Liver (tissue), 3 donors: ENCODE data around the gene SMIM5.

Source experiments
- FOXA1 ChIP-seq: IDR thresholded peaks from 2 replicates; pipeline ENCODE4 v1.6.1; 2016; ENCODE audit warnings: antibody characterized with exemption
- GABPA ChIP-seq, 2 donors: IDR thresholded peaks in 1 of 2; conservative IDR thresholded peaks in 1 of 2; 2 replicates each; pipeline ENCODE4 v1.6.1; 2016; ENCODE audit warnings: antibody characterized with exemption in 2 of 2, mild to moderate bottlenecking in 1 of 2, moderate library complexity in 1 of 2
- HNF4A ChIP-seq, 2 donors: conservative IDR thresholded peaks; 2 replicates each; pipeline ENCODE4 v1.6.1; 2016; ENCODE audit warnings: antibody characterized with exemption in 2 of 2, mild to moderate bottlenecking in 2 of 2
- JUND ChIP-seq, 2 donors: IDR thresholded peaks; 2 replicates each; pipeline ENCODE4 v1.6.1; 2016; ENCODE audit warnings: antibody characterized with exemption in 2 of 2
- NR2F2 ChIP-seq: IDR thresholded peaks from 2 replicates; pipeline ENCODE4 v1.6.1; 2016; ENCODE audit warnings: antibody characterized with exemption
- RAD21 ChIP-seq, 2 donors: IDR thresholded peaks; 2 replicates each; pipeline ENCODE4 v1.6.1; 2016; ENCODE audit warnings: antibody characterized with exemption in 2 of 2, mild to moderate bottlenecking in 2 of 2
- RXRA ChIP-seq, 2 donors: IDR thresholded peaks; 2 replicates each; pipeline ENCODE4 v1.6.1; 2017 to 2018; ENCODE audit warnings: antibody characterized with exemption in 2 of 2, mild to moderate bottlenecking in 1 of 2
- SP1 ChIP-seq: IDR thresholded peaks from 2 replicates; pipeline ENCODE4 v1.6.1; 2018; ENCODE audit warnings: antibody characterized with exemption, mild to moderate bottlenecking
- TAF1 ChIP-seq: conservative IDR thresholded peaks from 2 replicates; pipeline ENCODE4 v1.6.1; 2016; ENCODE audit warnings: antibody characterized with exemption, mild to moderate bottlenecking
- TF ChIP-seq, protein P1 (sequence below): fragments of 150-350 bp; IDR thresholded peaks from 2 replicates; pipeline ENCODE4 v1.5.1; 2017; ENCODE audit warnings: improper control_type of control experiment, low read depth, low read length; ENCODE audit not compliant: missing input control
- TF ChIP-seq, protein P2 (sequence below): IDR thresholded peaks from 2 replicates; pipeline ENCODE4 v1.6.1; 2016; ENCODE audit warnings: antibody characterized with exemption
- TF ChIP-seq, protein P3 (sequence below): IDR thresholded peaks from 2 replicates; pipeline ENCODE4 v1.6.1; 2016; ENCODE audit warnings: antibody characterized with exemption, mild to moderate bottlenecking
- TF ChIP-seq, protein P4 (sequence below): IDR thresholded peaks from 2 replicates; pipeline ENCODE4 v1.6.1; 2016; ENCODE audit warnings: antibody characterized with exemption
- donor health status: healthy.
- donor health status: healthy.

DNA sequence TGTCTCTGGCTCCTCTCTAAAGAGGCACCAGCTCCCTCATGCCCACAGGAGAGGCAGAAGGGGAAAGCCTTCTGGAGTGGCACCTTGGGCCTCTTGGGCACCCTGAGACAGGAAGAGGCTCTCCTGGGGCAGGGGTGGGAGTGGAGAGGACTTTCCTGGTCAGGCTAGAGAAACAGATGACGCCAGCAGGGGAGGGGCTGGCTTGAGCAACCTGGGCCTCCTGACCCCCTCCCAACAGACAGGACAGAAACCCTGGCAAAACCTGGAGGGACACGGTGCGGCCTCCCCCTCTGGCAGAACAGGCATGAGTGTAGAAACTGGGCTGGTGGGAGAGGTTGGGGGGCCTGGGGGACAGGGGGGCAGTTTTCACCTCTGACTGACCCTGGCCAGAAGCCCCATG, 6.1 kb downstream of the SMIM5 start:
- TF ChIP-seq, protein P1, sequence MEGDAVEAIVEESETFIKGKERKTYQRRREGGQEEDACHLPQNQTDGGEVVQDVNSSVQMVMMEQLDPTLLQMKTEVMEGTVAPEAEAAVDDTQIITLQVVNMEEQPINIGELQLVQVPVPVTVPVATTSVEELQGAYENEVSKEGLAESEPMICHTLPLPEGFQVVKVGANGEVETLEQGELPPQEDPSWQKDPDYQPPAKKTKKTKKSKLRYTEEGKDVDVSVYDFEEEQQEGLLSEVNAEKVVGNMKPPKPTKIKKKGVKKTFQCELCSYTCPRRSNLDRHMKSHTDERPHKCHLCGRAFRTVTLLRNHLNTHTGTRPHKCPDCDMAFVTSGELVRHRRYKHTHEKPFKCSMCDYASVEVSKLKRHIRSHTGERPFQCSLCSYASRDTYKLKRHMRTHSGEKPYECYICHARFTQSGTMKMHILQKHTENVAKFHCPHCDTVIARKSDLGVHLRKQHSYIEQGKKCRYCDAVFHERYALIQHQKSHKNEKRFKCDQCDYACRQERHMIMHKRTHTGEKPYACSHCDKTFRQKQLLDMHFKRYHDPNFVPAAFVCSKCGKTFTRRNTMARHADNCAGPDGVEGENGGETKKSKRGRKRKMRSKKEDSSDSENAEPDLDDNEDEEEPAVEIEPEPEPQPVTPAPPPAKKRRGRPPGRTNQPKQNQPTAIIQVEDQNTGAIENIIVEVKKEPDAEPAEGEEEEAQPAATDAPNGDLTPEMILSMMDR = no peak
- no peak for TF ChIP-seq NR2F2
- TF ChIP-seq, protein P2, sequence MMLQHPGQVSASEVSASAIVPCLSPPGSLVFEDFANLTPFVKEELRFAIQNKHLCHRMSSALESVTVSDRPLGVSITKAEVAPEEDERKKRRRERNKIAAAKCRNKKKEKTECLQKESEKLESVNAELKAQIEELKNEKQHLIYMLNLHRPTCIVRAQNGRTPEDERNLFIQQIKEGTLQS = no peak
- TF ChIP-seq GABPA (IDR thresholded peaks at IDR 0.05 in 1 of 2, conservative IDR thresholded peaks at IDR 0.05 in 1 of 2) = no peak
- TF ChIP-seq SP1 = no peak
- TF ChIP-seq JUND (IDR thresholded peaks at IDR 0.05) = no peak
- TF ChIP-seq HNF4A (conservative IDR thresholded peaks at IDR 0.05) = no peak
- TF ChIP-seq RAD21 (IDR thresholded peaks at IDR 0.05) = no peak
- TF ChIP-seq, protein P3, sequence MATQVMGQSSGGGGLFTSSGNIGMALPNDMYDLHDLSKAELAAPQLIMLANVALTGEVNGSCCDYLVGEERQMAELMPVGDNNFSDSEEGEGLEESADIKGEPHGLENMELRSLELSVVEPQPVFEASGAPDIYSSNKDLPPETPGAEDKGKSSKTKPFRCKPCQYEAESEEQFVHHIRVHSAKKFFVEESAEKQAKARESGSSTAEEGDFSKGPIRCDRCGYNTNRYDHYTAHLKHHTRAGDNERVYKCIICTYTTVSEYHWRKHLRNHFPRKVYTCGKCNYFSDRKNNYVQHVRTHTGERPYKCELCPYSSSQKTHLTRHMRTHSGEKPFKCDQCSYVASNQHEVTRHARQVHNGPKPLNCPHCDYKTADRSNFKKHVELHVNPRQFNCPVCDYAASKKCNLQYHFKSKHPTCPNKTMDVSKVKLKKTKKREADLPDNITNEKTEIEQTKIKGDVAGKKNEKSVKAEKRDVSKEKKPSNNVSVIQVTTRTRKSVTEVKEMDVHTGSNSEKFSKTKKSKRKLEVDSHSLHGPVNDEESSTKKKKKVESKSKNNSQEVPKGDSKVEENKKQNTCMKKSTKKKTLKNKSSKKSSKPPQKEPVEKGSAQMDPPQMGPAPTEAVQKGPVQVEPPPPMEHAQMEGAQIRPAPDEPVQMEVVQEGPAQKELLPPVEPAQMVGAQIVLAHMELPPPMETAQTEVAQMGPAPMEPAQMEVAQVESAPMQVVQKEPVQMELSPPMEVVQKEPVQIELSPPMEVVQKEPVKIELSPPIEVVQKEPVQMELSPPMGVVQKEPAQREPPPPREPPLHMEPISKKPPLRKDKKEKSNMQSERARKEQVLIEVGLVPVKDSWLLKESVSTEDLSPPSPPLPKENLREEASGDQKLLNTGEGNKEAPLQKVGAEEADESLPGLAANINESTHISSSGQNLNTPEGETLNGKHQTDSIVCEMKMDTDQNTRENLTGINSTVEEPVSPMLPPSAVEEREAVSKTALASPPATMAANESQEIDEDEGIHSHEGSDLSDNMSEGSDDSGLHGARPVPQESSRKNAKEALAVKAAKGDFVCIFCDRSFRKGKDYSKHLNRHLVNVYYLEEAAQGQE = no peak
- no peak for TF ChIP-seq FOXA1
- TF ChIP-seq, protein P4, sequence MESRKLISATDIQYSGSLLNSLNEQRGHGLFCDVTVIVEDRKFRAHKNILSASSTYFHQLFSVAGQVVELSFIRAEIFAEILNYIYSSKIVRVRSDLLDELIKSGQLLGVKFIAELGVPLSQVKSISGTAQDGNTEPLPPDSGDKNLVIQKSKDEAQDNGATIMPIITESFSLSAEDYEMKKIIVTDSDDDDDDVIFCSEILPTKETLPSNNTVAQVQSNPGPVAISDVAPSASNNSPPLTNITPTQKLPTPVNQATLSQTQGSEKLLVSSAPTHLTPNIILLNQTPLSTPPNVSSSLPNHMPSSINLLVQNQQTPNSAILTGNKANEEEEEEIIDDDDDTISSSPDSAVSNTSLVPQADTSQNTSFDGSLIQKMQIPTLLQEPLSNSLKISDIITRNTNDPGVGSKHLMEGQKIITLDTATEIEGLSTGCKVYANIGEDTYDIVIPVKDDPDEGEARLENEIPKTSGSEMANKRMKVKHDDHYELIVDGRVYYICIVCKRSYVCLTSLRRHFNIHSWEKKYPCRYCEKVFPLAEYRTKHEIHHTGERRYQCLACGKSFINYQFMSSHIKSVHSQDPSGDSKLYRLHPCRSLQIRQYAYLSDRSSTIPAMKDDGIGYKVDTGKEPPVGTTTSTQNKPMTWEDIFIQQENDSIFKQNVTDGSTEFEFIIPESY = no peak
- no peak for TF ChIP-seq RXRA (IDR thresholded peaks at IDR 0.05)
- TF ChIP-seq TAF1 = no peak
